Cardiac fibroblast (primary cell): Measurements from ENCODE around the gene ATP1B1.

Source experiments
- DNase-seq, 2 donors: peaks; one replicate each; pipeline versions ENCODE4 v3.0.0 to v3.0.0-alpha.2; 2010; ENCODE audit warnings: low read depth in 2 of 2
- H3K4me3 ChIP-seq, 2 donors: replicated peaks in 1 of 2; 1 replicate in 1 of 2; 2 replicates in 1 of 2; pipeline ENCODE4 v1.5.1; 2011; ENCODE audit warnings: low read depth in 2 of 2, low read length in 2 of 2, mild to moderate bottlenecking in 2 of 2, moderate library complexity in 1 of 2
- CTCF ChIP-seq: IDR thresholded peaks from one replicate; pipeline ENCODE4 v1.5.1; 2011; ENCODE audit warnings: low read depth, mild to moderate bottlenecking, low read length, inconsistent platforms

The ATP1B1 gene

GRCh38 chr1:169137357-169137756 is 30.9 kb downstream of the ATP1B1 start:
- TF ChIP-seq CTCF, result no peak
- H3K4me3 ChIP-seq, result no peak overlapping the region
- no peak for DNase-seq

GRCh38 chr1:169138866-169139670 is 32.6 kb downstream of the ATP1B1 start:
- H3K4me3 ChIP-seq, result no peak overlapping the region
- TF ChIP-seq CTCF, result no peak
- DNase-seq, result no peak

DNA sequence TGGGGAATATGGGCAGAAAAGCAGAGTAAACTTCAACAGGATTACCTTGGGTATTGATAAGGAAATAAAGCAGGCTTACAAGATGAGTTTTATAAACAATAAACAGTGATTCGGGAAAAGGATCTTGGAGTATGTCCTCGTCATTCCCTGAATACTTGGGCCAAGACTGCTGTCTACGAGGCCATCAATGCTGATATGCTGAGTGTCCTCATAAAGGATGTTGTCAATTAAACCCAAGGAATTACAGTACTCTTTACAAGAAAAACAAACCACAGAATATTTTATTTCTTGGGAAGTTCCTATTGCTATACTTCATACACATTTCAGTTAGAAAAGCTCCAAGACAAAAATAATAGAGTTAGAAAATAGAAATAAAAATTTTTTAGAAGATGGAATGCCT is 34.9 kb downstream of the ATP1B1 start:
- no peak for DNase-seq
- TF ChIP-seq CTCF, result no peak
- no peak overlapping the region for H3K4me3 ChIP-seq

- no peak overlapping the region for H3K4me3 ChIP-seq
- no peak for DNase-seq
- TF ChIP-seq CTCF, result no peak
Observed at GRCh38 chr1:169142129-169142528, 35.6 kb downstream of the ATP1B1 start.

DNA sequence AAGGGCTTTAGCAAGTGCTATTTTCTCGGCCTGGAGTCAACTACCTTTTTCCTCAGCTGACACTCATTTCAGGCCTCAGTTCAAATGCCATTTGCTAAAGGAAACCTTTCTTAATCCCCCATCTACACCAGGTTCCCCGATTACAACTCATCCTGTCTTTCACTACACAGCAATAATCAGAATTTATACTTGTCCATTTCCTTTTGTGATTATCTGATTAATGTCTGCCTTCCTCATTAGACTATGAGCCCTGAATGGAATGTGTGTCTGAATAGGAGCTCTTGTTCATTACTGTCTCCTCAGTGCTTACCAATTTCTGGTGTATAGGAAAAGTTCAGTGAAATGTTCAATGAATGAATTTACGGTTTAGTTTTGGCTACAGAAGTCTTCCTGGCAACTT is 36.9 kb downstream of the ATP1B1 start:
- DNase-seq, result no peak
- H3K4me3 ChIP-seq, result no peak overlapping the region
- no peak for TF ChIP-seq CTCF

- TF ChIP-seq CTCF, result no peak
- DNase-seq, result no peak
- no peak overlapping the region for H3K4me3 ChIP-seq
Observed at GRCh38 chr1:169143984-169144383, 37.5 kb downstream of the ATP1B1 start.

- no peak for TF ChIP-seq CTCF
- no peak overlapping the region for H3K4me3 ChIP-seq
- no peak for DNase-seq
Observed at GRCh38 chr1:169144941-169145626, 38.6 kb downstream of the ATP1B1 start.
